G401 (cell line): ENCODE data around the gene RREB1. TPM values are rescaled to one million over a fixed set of nuclear protein-coding genes. Genes with fewer than 3 reads are reported as not detected.

ENCODE experiments used
- DNase-seq: peaks from one replicate; pipeline ENCODE4 v3.0.0-alpha.2; 2015; ENCODE audit warnings: low spot score
- in situ Hi-C: cut with HindIII; loops from 2 replicates; pipeline ENCODE4 v1.10.0; 2016; ENCODE audit warnings: low sequenced_read_pairs, mixed read lengths
- total RNA-seq: library from RNA; depleted of rRNA; stranded (reverse); fragments of >200 nt; shearing (Covaris generic); gene quantifications from 2 replicates; pipeline ENCODE4 v1.2.3, GENCODE V29; 2014

RREB1 gene
- total RNA-seq, 1 experiment from 2014 or later = 8.5 TPM

DNA sequence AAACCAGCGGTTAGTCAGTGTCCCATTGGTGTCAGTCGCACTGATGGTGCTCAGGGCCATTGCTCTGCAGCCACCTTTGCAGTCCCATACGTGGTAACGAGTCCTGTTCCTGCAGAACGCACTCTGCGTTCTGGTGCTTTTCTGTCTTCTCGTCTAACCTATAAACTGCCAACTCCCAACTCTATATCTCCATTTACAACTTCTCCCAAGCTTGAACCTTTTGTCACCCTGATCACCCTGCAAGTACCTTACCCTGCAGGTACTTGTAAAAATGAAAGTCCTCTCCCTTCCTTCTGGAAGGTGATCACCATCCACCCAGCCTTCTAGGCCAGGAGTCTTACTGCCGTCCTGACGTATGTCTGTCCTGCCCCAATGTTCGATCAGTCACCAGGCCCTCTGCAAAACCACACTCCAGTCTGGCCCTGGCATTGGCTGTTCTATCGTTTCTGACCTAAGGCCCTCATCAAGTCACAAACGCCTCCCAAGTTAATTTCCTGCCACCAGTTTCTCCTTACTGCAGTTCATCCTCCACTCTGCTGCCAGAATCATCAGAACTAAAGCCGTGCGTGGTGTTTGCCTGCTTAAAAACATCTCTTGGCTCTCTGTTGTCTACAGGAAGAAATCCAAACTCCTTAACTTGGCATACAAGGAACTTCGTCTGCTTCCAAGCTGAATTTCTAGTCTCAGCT is 7.9 kb downstream of the RREB1 start:
- in situ Hi-C loops = no loop called here

DNA sequence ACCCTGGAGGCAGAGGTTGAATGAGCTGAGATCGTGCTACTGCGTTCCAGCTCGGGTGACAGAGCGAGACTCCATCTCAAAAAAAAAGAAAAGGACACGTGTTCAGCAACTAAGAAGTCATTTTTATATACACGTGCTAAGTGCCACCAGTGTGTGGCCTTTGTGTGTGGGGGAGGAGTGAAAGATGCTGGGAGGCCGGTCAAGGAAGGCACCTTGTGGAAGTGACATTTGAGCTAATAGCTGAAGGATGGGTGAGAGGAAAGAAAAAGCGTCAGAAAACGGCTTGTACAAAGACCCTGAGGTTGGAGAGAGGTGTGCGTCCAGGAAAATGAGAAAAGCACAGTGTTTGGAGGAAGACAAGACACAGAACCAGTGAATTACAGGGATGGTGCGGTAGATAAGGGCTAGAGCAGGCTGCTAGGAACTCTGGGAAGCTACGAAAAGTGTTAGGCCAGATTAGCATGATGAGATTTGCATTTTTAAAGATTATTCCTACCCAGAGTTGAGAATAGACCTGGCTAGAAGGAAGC is 11.6 kb downstream of the RREB1 start:
- in situ Hi-C loops = no loop called here
- DNase-seq = no peak

More for the DNA sequence above, 7.9 kb downstream of the RREB1 start:
- DNase-seq = no peak

DNA sequence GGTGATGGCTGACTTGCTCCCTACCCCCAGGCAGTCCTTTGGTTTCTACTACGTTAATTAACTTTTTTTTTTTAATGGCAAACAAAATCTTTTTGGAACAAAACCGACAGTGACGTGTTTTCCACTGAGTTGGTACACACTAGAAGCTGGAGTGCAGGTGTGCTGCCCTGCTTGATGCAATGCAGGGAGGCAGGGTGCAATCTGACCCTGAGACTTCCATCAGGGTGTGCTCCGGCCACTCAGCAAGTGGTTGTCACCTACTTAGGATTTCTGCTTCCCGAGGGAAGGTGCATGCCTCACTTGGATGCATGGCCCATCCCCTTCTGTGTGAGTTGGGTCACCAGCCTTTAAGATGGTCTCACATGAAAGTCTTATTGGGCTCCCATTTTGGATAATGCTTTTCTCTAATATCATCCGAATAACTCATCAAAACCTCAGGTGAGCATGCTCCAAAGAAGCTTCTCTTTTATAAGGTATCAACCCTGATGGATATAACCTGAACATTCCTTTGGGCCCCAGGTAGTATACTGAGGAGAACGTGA is 14.0 kb downstream of the RREB1 start:
- DNase-seq = no peak
- in situ Hi-C loops = no loop called here

DNA sequence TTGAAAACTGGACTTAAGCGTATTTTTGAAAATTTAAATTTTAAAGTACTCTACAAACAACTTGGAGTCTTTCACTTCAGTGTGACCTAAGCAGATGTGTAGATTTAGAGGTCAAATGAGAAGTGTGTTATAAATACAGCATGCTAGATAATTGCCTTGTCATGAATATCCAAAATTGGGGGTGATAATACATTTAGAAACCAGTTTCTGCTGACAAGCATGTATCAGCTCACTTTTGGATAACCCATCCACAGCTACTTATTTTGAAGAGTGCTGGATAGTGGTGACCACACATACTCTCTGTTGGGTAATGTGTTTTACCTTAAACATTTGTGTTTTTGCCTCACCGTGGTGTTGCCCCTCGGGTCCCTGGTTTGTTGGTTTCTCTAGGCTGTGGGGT is 14.9 kb downstream of the RREB1 start:
- in situ Hi-C loops = no loop called here
- no peak for DNase-seq

DNA sequence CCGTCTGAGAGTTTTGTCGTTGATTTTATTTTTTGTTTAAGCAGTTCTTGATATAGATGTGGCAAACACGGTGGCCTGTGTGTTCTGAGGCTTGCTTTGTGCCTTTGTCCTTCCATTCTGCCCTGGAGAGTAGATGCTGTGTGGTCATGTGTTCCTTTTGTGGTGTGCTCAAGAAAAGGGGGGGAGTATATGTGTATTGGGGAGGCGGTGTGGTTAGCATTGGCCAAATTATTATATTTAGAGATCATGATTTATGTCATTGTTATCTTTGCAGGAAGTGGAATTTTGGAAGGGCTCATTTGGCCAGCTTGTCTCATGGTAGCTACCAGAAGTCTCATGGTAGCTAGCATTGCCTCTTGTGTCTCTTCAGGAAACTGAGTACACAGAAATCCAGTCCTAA is 16.4 kb downstream of the RREB1 start:
- no peak for DNase-seq
- in situ Hi-C loops = no loop called here

DNA sequence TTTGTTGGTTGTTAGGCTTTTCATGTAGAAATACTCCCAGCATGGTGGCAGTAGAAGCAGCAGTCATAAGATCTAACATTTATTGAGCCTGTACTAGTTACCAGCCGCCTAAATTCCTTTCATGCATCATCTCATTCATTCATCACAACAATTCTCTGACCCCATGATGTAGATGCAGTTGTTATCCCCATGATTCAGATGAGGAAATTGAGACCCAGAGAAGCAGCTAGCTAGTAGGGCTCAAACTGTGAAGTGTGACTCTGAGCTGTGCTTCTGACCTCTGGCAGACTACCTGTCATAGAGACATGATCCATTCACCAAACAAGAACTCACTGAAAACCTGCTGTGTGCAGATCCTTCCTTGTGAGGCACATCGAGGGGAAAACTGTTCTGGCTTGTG is 16.9 kb downstream of the RREB1 start:
- no peak for DNase-seq
- in situ Hi-C loops = no loop called here

DNA sequence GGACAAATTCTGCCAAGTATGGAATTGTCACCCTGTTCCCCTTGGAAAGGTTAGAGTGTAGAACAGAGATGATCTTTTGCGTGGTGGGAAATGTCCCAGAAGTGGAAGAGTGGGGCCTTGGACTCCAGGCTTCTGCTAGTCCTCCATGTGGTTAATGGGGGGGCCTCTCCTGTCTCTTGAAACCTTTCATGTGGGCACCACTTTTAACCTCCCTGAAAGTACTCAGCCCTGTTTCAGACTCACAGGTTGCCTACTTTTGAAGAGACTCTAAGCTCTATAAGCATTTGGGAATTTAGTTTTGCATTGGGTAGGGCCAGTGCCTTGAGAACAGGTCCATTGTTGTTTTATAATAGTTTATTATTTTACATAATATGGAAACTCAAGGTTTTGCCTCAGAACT is 17.5 kb downstream of the RREB1 start:
- DNase-seq = no peak
- in situ Hi-C loops = no loop called here

DNA sequence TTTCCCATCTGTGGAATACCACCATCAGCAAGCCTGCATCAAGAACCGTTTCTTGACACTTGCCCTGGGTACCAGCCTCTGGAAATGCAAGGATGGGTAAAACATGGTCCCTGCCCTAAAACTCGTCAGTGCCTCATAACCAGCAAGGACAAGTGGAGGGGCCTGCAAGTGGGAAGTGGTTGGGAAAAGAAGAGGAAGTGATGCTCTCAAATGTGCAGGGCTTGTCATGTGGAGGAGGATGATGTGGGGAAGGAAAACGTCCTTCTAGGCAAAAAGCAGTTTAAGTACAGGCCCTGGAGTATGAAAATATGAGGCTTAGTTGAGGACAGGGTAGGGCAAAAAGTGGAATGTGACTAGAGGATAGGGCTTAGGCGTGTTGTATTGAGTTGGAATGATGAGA is 19.0 kb downstream of the RREB1 start:
- DNase-seq = no peak
- in situ Hi-C loops = no loop called here

DNA sequence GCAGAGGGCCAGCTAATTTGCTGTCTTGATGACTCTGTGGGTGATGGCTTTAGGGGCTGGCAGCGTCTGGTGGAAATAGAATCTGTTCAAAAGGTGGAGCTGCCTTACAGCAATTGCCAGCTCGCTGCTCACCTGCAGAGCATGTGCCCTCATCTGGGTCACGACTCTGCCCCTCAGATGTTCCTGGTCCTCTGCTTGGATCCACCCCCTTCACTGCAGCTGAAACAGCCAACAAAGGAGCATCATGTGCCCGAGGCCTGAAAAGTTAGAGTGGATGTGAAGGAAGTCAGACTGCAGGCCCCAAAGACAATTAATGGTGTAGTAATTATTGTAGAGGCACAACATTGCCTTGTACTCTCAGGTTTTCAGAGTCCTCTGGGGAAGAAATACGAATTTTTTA is 19.9 kb downstream of the RREB1 start:
- in situ Hi-C loops = no loop called here
- no peak for DNase-seq

DNA sequence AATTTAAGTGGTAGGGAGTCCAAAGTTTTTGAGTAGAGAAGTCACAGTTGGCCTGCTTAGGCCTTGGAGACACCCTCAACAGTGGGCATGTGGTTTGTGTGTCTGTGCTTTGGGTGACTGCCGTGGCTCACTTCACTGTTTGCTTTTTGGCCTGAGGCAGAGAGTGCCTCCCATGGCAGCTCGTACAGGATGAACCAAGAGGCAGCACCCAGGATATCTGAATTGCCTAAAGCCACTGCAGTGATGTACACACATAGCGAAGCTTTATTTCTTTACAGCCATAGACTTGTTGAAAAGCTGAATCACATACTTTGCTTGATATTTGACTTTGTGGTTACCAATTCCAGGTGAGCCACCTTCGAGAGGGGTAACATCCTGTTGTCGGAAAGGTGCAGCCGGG is 21.6 kb downstream of the RREB1 start:
- in situ Hi-C loops = no loop called here
- no peak for DNase-seq

DNA sequence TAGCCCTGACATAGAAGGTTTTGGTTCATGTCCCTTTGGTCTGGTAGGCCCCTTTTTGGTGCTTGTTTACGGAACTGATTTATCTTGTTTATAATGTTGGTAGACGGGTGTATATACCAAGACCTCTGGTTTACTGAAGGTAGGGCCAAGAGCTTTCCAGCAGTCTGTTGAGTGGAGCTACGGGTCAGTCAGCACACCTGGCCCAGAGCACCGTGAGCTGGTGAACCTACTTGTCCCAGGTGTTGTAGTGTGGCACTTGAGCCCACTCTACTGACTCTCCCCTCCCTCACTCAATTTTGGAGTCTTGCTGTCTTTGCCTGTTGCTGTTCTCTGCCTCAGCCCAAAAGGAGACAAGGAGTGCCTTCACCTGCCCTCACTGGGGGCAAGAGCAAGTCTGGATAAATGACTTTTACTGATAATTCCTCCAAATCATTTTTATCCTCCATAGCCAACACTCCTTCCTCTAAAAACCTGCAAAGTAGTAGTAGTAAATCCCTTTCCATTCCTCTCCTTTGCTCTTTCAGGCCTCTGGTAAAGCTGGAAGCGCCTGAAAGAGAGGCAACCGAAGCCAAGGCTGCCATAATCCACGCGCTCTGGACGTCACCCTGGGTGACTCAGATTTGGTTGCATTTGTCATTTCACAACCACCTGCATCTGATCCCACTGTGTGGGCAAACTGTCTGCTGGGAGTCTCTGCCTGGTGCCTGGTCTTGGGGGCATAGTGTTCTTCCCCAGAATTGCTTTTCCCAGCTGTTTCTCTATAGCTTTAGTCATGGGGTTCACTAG is 22.2 kb downstream of the RREB1 start:
- in situ Hi-C loops = no loop called here
- no peak for DNase-seq

DNA sequence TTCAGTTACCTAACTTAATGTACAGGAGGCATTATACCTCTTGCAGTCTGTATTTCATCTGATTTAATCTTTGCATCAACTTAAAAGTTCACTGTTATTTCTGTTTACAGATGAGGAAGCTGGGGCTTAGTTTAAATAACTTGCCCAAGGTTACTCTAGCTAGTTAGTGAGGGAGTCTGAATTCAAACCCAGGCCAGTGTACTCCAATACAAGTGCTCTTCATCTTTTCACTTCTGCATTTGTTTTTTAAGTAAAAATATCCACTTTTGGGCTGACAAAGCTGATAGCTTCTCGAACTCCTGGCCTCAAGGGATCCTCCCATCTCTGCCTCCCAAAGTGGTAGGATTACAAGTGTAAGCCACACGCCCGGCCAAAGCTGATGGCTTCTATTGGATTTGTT is 23.6 kb downstream of the RREB1 start:
- no peak for DNase-seq
- in situ Hi-C loops = no loop called here

DNA sequence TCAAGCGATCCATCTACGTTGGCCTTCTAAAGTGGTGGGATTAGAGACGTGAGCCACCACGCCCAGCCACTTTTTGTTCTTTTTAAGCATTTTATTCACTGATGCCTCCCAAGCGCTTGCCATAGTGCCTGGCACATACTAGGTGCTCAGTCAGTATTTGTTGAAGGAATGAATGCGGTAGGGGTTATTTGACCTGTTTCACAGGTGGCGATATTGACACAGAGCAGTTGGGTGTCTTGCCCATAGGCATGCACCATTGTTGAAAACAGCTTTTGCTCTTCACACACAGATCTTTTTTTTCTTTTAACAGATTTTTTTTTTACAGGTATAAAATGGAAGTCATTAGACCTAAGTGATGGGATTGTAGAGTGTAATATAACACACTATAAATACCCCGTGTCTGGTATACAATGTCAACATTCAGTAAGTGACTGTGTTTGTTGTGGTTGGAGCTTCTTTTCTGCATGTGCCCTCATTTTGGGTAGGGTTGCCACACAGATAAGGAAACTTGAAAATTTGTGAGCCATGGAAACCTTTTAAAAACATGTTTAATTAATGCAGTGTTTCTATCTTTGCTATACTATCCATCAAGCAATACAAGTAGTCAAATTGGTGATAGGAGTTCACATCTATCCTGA is 24.8 kb downstream of the RREB1 start:
- no peak for DNase-seq
- in situ Hi-C loops = no loop called here

DNA sequence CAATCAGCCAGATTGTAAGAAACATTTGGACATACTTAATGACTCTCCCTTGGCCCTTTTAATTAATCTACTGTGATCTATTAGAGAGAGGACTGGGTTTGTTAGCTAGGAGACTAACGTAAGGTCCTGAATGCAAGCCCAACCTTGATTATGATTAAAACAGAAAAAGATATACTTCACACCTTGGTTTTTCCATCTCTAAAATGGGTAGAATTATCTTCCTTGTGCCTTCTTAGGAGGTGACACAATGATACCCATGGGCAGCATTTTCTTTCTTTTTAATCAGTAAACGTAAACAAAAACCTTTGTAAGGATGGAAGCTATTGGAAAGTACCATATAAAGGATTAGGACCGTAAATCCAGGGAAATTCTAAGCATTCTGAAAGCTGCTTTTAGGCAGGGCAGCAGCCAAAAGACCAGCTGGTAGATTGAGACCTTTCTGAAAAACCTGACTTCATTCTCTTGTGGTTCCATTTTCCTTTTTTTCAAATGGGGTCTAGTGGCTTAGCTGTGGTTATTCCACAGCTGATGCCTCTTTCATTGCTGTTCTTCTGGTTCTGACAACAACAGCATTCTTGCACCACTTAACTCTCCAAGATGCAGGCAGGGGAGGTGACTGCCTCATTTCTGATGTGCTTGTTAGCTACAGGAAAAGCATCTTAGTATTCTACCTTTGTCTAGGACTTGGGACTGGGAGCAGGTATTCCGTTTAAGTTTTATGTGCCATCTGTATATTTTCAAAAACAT is 27.4 kb downstream of the RREB1 start:
- in situ Hi-C loops = no loop called here
- no peak for DNase-seq

DNA sequence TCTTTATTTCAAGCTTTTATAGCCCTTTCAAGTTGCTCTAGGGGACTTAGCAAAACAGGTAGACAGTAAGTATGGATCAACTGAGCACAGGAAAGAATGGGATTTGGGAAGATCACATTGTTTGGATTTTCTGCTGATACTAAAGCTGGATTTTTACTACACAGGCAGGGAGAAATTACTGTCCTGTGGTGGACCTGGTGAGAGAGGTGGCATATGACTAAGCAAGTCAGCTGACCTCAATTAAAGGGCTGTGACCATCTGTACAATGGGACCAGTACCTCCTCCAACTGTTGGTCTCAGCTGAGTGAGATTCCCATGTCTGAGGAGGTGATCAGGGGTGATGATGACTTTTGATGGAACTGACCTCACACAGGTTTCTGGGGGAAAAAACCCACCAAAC is 28.0 kb downstream of the RREB1 start:
- in situ Hi-C loops = no loop called here
- DNase-seq = no peak

DNA sequence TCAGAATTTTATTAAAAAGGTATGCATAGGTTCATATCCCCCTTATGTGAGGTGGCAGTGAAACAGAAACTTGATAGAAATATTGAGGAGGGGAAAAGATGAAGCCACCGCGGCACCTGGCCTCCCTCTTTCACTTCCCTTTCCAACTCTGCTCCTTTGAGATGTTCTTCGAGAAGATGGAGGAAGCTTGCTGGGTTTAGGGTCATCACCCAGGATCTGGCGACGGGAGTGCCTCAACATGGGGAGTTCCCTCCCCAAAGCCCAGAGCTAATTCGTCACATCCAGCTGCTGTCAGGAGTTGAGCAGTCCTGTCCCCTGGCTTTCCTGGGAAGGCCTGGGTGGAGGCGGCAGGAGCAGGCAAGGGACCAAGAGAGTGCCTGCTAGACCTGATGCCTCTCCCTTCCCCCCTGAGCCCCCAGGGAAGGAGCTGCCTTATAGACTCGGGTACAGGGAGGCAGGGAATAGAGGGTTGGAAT is 29.1 kb downstream of the RREB1 start:
- in situ Hi-C loops = no loop called here
- no peak for DNase-seq

DNA sequence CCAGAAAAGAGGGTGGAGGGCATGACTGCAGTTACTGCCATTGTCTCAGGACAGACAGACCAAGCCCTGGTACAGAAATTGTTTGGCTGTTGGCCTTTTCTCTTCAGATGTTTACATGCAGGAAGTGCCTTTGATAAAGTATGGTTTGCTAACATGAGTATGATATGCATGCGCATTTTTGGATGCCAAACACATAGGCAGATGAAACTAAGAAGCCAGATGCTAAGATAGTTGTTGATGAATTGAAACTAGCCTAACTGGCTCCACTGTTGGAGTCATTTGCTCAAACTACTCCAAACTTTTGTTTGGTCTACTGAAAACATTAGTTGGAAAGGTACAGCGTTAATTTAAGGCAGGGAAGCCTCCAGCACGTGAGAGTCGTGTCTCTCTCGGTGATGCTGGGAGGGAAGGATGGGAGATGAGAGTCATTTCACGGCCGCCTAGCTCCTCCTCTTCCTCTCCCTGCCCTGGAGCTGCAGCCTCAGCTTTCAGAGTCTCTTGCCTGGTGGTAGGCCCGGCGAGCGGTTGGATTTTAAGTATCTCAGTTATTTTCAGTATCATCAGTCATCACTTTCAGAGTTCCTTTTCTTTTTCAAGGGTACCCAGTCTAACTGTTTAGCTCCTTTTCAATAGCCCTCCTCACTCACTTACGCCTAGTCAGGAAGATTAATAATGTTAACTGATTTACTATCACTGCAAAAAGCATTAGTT is 29.7 kb downstream of the RREB1 start:
- peak; percentile 23 for DNase-seq
- in situ Hi-C loops = no loop called here

DNA sequence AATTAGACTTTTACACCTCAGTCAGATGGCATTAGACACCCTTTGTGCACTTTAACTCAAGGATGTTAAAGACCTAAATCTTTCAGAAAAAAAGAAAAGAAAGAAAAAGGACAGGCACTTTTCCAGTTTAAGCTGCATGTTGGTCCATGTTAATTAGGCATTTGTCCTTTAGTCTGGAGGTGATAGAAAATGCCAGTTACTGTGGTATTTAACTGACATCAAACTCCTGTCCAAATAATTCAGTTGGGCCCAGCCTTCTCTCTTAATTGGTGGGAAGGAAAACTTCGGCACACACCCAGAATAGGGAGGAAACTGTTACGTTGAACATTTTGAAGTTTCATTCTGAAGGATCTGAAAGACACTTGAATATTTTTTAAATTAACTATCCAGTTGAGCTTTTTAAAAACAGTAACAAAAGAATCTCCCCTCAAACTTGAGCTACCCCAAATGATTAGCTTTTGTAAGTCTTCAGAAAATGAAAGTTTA is 30.3 kb downstream of the RREB1 start:
- in situ Hi-C loops = no loop called here
- no peak for DNase-seq
